GM21367 (cell line): ENCODE results near the gene PYROXD2.

Experiments used
- ATAC-seq: cut with Tn5 transposase; IDR thresholded peaks from one replicate; pipeline ENCODE4 v1.9.1; 2021; ENCODE audit not compliant: unreplicated experiment

Gene PYROXD2

GRCh38 chr10:98435178-98435577 lies 20.2 kb upstream of the PYROXD2 start:
- ATAC-seq, result no peak

- no peak for ATAC-seq
Observed at GRCh38 chr10:98433881-98434732, 19.1 kb upstream of the PYROXD2 start.

- ATAC-seq, result no peak
Observed at GRCh38 chr10:98433371-98433770, 18.4 kb upstream of the PYROXD2 start.

GRCh38 chr10:98432330-98432729 lies 17.3 kb upstream of the PYROXD2 start:
- ATAC-seq, result no peak

DNA sequence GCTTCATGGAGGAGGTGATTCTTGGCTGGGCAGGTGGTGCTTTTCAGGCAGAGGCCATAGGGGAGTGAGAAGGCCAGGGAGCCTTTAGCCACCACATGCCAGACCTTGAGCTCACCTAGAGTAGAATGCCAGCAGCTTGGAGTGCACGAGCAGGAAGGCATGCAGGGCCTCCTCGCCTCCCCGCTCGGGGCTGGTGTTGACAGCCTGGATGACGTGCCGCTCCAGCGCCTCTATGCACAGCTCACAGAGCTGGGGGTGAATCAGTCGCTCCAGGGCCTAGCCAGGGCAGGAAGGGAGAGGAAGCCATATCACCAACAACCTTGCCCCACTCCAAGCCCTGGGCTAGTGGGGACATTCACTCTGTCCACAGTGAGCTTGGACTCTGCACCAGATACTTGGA lies 16.0 kb upstream of the PYROXD2 start:
- no peak for ATAC-seq

DNA sequence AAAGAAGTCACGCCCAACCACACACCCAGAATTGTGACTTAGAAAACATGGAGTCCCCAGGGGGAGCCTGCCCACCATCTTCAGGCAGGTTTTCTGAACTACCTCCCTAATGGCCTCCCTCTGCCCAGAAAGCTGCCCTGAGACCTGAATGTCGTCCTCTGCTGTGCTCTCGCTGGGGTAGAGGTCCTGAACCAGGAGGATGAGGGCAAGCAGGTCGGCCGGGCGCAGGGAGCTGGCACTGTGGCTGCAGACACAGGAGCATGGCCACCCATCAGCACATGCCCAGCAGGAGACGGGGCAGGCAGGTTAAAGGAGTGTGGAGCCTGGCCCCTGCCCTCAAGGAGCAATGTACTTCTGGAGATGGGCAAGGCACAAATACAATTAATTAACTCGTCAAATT lies 15.4 kb upstream of the PYROXD2 start:
- no peak for ATAC-seq

- no peak for ATAC-seq
Observed at GRCh38 chr10:98429320-98430072, 14.5 kb upstream of the PYROXD2 start.

DNA sequence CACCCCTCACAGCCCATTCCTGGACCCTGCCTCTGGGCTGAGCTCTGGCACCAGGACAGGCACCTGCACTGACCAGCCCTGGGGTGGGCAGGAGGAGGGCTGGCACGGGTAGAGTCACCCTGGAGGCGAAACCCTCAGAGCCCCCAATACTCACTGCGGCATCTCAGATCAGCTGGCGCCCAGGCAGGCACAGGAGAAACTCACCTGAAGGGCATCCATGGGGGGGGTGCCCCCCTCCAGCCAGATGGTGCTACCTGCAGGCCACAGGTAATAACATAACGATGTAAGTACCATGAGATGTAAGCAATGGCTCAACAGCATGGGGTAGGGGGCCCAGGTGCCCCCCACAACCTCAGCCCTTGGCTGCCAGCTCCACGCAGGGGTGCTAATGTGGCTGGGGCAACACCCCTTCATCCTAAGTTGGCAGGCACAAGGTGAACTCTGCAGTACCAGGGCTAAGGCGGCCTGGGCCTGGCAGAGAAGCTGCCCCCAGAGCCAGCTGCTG lies 12.1 kb upstream of the PYROXD2 start:
- no peak for ATAC-seq

DNA sequence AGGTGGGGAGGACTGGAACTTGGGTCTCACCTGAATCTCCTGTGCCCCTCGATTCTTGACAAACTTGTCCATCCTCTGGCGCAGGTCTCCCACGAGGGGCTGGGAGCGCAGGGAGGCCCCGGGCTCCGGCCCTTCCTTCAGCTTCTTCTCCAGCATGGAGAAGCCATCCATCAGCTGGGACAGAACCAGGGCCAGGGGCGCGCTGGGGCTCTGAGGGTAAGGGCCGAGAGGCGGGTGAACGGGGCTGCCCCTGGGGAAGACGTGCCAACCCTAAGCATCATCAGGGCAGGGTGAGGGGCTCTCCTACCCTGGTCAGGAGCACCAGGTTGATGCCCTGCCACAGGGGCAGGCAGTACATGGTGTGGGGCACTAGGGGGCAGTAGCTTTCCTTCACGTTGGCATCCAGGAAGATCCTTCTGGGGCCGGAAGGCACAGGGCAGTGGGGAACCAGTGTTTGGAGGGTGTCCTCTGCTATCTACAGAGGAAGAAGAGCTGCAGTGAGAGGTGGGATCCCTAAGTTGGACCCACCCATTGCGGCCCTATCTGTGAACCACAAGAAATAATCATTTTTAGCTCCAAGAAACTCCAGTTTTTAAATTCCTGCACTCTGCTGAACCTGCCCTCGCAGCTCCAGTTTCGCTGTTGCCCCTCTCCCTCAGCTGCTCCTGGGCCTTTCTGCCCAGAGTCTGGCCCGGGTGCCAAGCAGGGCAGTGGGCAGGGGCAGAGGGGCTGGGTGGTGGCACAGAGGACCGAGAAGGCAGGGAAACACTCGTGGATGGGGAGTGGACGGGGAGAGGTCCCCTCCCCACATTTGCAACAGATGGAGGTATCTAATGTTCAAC lies 10.8 kb upstream of the PYROXD2 start:
- ATAC-seq, result peak; percentile 71

DNA sequence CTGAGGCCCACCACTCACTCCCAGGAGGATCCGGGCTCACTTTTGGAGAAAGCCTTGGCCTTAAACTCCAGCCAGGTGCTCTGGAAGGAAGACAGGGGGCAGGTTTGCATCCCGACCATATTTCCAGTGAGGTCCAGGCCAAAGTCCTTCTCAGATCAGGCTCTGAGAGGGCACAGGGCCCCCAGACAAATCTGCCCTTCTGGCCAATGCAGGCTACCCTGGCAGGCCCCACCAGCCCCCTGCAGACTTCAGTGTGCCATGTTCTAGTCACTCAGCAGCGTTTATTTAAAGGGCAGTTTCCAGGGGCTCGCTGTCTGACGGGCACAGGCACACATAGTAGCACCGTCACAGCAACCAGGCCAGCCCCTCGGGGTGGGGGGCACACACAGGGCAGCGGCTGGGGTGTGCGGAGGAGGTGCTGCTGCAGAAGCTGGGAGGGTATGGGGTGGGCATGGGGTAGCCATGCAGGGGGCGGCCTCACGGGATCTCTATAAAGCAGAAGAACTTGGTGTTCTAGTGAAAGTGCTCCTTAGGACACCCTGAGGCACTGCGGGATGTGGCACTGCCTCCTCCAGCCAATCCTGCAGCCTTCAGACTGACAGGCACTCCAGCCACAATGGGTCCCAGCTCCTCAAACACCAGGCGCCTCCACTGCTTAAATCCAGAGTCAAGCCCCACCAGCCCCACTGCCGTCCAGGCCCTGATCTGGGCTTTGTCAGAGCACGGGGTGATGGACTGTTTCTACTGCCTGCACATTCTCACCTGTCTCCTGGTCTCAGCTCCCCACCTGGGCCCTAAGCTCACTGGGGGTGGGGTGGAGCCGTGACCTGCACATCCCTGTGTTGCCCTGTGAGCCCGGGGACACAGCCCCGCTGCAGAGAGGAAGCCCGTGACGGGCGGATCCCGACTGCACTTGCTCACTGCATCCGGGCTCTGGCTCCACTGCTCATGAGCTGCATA lies 9.6 kb upstream of the PYROXD2 start:
- ATAC-seq, result no peak

GRCh38 chr10:98423691-98424120 lies 8.7 kb upstream of the PYROXD2 start:
- ATAC-seq, result no peak

DNA sequence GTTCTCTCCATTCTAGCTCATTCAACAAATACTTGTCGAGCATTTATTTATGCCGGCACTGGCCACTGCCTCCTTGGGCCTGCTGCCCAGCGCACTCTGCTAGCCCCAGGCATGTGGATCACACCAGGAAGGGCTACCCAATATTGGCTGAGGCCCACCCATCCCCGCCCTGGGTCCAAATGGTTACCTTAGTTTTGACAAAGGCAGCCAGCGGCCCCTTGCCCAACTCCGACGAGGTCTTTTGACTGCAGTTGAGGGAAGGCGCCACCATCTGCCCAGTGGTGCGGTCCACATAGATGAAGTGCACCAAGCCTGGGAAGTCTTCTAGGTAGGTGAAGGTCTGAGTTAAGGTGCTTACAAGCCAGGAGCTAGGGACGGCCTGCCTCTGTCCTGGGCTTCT lies 7.2 kb upstream of the PYROXD2 start:
- ATAC-seq, result no peak

GRCh38 chr10:98420786-98421185 lies 5.8 kb upstream of the PYROXD2 start:
- ATAC-seq, result no peak

- ATAC-seq, result no peak
Observed at GRCh38 chr10:98419469-98420261, 4.7 kb upstream of the PYROXD2 start.

DNA sequence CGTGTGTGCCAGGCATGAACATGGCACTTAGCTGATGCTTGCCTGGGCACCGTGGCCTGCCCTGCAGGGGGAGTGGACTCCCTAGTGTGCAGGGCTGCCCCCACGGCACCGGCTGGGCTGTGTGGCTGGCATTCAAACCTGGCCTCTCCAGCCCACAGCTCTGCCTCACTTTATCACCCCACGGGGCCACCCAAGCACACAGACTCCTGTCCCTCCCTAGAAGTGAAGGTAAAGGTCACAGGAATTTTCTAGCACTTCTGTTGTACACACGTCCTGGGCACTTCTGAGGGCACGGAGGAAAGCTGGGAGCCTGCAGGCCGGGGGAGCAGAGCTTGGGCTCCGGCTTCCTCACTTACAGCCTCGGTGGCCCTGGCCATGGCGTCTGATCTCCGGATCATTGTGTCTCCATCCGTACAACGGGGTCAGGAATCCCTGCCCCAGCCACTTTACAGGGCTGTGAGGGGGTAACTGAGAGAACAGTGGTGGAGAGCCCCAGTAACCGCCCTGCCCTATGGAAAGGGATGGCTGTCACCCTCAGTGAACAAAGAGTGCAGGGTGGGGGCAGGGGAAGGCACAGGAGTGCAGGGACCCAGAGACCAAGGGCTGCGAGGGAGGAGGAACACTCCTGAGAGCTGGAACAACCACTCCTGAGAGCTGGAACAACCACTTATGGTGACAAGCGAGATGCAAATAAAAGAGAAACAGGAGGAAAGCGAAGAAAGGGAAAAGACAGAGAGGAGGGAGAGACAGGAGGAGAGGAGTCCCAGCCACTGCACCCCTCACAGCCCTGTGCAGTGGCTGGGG lies 3.9 kb upstream of the PYROXD2 start:
- ATAC-seq, result no peak

GRCh38 chr10:98417973-98418664 lies 3.1 kb upstream of the PYROXD2 start:
- ATAC-seq, result no peak

DNA sequence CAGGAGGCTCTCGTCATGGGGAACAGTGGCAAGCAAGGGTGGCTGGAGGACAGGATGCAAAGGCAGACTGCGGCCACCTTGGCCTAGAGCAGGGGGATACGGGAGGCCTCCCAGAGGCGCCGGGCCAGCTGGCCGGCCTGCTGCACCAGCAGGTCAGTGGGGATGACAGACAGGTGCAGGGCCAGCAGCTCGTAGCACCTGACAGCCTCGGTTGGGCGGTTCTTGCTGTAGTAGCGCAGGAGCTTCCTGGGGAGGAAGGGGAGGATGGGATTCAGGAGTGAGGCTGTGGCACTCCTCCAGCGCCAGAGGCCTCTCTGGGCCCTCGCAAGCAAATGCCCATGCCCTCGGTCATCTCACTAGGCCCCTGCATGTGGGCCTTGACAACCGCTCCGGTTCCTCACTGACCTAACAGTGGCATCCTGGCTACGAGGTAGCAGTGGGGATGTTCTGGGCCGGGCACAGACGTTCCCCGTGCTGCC lies 2.5 kb upstream of the PYROXD2 start:
- no peak for ATAC-seq
